AG10803 (cell line): Measurements from ENCODE around the gene KNOP1.
A peak's percentile ranks its signal among the peaks of the same experiment; 100 is the strongest.

Source experiments
- DNase-seq: peaks from one replicate; pipeline ENCODE4 v3.0.0; 2010; ENCODE audit warnings: low read depth
- H3K4me3 ChIP-seq: 2 replicates; pipeline ENCODE4 v1.5.1; 2011; ENCODE audit warnings: mild to moderate bottlenecking, low read length, control low read depth
- CTCF ChIP-seq: conservative IDR thresholded peaks from 2 replicates; pipeline ENCODE4 v1.5.1; 2011; ENCODE audit warnings: mild to moderate bottlenecking, low read length, control low read depth, inconsistent platforms

The KNOP1 gene

DNA sequence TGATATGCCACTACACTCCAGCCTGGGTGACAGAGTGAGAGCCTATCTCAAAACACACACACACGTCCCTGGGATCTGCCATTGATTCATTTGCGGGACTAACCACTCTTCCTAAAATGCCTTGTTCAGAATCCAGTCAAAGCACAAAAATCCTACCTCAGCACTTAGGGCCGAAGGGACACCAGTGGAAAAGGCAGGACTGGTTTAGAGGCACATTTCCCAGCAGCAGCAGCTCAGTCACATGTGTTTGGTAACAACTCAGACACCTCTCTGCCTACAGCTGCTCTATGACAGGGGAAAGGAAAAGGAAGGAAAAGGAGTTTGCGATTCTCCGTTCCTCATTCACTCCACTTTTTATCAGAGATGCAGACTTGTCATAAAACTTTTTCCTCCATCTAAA, 12.2 kb downstream of the KNOP1 start:
- no peak for TF ChIP-seq CTCF
- DNase-seq: no peak
- H3K4me3 ChIP-seq: no peak overlapping the region

DNA sequence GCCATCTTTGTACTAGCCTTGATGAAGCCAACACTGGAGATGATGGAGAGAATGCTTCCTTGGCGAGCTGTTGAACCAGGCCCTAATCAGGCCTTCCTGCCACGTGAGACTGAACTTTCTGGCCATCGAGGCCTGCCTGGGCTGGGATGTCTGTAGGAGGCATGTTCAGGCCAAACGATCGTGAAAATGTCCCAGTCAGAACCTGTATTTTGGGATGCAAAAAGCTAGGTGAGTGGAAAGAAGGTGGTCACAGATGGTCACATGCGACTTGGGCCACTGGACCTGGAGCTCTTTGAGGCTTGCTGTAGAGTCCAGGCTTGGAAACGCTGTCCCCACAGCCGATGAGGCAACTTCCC, 12.9 kb downstream of the KNOP1 start:
- no peak for TF ChIP-seq CTCF
- DNase-seq: no peak
- no peak overlapping the region for H3K4me3 ChIP-seq

DNA sequence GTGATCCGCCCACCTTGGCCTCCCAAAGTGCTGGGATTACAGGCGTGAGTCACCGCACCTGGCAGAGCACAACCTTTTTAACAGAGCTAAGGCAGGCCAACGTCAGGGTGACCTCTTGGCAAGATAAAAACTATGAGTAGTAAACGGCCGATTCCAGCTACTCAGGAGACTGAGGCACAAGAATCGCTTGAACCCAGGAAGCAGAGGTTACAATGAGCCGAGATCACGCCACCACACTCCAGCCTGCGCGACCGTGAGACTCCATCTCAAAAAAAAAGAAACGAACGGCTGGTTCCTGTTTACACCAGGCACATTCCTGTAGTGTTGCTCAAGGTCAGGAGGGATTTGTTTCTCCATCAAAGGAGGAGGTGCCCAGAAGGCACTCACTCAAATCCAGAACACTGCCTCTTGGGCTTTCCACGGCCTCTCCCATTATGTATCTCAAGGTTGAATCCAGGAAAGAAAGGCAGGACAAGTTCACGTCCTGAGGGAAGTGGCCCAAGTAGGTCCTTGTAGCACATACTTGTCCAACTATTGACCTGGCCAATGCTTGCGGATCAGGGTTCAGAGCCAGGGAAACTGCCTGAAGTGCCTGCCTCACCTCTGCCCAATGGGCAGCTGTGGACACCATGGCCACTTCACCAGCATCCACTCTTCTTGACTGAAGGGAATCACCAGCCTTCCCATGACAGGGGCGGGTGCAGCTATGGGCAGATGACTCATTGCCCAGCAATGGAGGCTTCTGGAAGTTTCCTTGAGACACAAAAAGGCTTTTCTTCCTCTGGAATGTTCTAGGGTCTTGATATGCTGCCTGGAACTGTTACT, 13.5 kb downstream of the KNOP1 start:
- DNase-seq: peak; percentile 66

GRCh38 chr16:19703172-19703889, 14.7 kb downstream of the KNOP1 start:
- TF ChIP-seq CTCF: no peak
- DNase-seq: no peak
- H3K4me3 ChIP-seq: no peak overlapping the region

More for the DNA sequence above, 13.5 kb downstream of the KNOP1 start:
- no peak for TF ChIP-seq CTCF
- no peak overlapping the region for H3K4me3 ChIP-seq

GRCh38 chr16:19701091-19701490, 16.9 kb downstream of the KNOP1 start:
- DNase-seq: no peak
- no peak overlapping the region for H3K4me3 ChIP-seq
- no peak for TF ChIP-seq CTCF

GRCh38 chr16:19700319-19700781, 17.7 kb downstream of the KNOP1 start:
- no peak overlapping the region for H3K4me3 ChIP-seq
- TF ChIP-seq CTCF: no peak
- DNase-seq: peak; percentile 43

DNA sequence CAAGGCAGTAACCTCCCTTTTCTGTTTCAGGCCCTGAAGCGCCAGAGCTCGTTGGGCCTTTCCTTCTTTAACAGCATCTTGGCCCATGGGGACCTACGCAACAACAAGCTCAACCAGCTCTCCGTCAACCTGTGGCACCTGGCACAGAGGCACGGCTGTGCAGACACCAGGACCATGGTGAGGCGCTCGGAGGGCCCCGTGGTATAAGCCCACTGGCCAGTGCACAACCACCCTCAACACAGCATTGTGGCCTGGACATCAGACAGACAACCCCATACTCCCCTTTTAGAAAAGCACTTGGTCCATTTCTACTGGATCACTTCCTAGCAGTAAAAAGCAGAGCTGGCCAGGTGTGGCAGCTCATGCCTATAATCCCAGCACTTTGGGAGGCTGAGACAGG, 18.6 kb downstream of the KNOP1 start:
- no peak overlapping the region for H3K4me3 ChIP-seq
- no peak for TF ChIP-seq CTCF
- DNase-seq: no peak
